HG02759 (cell line): Measurements from ENCODE around the gene MAD1L1.

Source experiments
- ATAC-seq: cut with Tn5 transposase; IDR thresholded peaks from one replicate; pipeline ENCODE4 v1.9.1; 2021; ENCODE audit warnings: mild to moderate bottlenecking, moderate library complexity; ENCODE audit not compliant: unreplicated experiment

MAD1L1 gene

GRCh38 chr7:2258661-2259365 is 26.1 kb upstream of the MAD1L1 start:
- peak; percentile 62 for ATAC-seq

DNA sequence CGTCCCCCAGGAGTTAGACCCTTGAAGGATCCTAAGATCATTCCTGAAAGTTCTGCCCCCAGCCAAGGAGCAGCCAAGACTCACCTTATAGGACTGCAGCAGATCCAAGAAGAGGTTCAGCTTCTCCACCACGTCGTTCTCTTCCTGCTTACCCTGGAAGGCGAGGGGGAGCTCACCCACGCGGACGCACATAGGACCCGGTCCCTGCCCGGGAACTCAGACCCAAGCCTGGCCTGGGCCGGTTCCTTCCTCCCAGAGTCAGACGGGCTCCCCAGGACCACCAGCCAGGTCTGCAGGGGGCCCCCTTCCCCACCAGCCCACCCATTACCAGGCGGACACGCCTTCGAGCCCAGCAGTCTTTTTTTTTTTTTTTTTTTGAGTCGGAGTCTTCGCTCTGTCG is 24.9 kb upstream of the MAD1L1 start:
- ATAC-seq: no peak

DNA sequence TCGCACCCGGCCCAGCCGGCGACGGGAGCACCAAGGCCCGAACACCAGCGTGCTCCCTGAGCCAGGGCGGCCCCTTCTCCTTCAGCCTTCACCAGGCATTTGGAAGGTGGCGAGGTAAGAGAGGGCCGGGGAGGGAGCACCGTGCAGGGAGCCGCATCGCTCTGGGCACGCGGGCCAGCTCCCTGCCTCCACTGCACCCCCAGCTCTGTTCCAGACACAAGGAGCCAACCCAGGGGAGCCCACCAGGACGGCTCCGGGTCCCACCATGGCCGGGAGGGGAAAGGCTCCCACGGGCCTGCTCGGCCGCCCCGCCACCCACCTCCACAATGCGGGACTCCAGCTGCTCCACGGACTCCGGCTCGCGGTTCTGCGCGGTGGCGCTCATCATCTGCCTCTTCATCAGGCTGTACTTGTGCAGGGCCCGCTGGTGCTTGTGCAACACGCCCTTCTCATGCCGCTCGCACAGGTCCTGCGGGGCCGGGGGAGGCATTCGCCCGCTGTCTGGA is 24.4 kb upstream of the MAD1L1 start:
- ATAC-seq: no peak

DNA sequence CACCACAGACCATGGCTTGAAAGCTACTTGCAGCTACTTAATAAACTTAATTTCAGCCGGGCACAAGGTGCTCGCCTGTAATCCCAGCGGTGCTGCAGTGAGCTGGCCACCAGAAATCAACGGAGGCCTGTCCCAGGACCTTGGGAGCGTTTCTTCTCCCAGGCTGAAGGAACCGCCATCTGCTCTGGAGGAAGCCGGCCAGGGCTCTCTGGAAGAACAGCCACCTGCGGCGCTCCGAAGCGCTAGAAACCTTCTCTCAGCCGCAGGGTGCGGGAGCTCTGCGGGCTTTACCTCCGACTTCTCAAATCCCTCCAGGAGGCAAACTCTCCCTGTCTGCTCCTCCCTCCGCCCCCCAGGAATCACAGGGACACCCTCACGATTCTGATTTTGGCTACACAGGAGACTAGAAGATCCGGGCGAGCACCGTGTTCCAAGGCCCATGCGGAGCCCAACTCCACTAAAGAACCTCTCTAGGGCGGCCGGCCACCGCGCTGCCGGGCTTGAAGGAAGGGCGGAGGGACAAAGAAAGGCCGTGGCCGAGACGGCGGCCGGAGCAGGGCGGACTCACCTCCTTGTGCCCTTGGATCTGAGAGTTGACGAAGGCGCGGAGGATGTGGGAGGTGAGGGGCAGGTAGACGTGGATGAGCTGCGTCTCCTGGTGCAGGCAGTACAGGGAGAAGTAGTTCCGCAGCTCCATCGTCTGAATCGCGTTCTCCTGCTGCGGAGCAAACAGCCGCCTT is 23.7 kb upstream of the MAD1L1 start:
- ATAC-seq: no peak

- no peak for ATAC-seq
These were observed 22.7 kb upstream of the MAD1L1 start for GRCh38 chr7:2255145-2256139.

DNA sequence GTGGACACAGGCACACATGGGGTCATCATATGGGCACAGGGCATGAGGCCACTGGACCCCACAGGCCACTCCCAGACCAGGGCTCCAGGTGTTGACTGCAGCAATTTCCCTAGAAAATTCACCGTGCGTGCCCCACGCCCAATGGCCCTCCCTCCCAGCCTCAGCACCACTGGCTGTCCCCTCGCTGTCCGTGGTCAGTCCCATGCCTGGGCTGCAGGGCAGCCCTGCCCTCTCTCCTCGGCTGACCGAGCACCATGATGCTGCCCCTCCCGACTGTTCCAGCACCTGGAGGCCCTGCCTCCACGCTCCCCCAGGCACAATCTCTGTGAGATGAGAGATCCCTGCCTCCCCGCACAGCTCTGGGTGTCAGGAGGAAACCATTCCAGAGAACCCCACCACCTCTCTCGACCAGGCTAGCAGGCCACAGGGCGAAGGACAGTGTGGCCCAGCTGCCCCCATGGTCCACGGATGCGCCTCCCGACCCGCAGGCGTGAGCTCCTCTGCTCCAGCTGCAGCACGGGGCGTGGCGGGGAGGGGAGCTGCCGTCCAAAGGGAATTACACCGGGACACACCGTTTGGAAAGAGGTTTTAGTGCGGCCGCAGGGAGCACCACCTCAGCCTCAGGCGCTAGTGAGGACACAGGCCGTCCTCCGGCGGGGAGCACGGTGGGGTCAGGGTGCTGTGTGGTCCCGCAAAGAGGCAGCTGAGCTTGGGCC is 21.8 kb upstream of the MAD1L1 start:
- ATAC-seq: no peak

- no peak for ATAC-seq
These were observed 20.9 kb upstream of the MAD1L1 start for GRCh38 chr7:2253525-2254244.

- no peak for ATAC-seq
These were observed 20.3 kb upstream of the MAD1L1 start for GRCh38 chr7:2253021-2253420.

DNA sequence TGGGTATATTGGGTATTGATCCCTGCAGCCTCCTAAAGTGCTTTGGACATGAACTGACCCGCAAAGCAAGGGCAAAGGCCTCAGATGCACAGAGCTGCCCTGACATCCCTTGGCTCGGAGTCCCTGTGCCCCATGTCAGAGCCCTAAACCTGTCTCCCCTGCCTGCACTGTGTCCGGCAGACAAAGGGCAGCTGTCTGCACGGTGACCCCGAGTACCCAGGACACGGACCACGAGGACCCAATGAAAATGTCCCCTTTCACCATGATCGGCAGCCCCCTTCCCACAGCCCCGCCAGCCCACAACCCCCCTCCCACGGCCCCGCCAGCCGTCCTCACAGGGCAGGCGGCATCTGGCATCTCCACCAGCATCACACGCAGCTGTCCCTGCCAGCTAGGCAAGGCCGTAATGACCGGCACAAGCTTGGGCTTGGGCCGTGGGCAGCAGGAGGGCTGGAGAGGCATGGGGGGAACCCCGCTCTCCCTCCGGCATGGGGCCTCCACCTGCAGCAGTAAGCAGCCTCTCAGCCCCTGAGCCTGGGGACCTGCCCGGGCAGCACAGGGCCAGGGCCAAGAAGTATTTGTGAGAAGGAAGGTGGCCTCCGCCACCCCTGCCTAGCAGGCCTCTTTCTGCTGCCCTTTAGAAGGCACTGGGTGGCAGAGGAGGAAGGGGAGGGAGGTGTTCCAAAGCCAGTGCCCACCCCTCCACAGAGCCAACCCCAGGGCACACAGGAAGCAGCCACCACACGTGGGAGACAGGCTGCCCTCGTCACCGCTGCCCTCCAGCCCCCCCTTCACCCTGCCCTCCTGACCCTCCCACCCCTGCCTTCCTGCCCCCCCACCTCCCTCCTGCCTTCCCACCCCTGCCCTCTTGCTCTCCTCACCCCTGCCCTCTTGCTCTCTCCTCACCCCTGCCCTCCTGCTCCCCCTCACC is 19.4 kb upstream of the MAD1L1 start:
- ATAC-seq: no peak

GRCh38 chr7:2251381-2251780 is 18.6 kb upstream of the MAD1L1 start:
- no peak for ATAC-seq

GRCh38 chr7:2249744-2250323 is 17.1 kb upstream of the MAD1L1 start:
- no peak for ATAC-seq

DNA sequence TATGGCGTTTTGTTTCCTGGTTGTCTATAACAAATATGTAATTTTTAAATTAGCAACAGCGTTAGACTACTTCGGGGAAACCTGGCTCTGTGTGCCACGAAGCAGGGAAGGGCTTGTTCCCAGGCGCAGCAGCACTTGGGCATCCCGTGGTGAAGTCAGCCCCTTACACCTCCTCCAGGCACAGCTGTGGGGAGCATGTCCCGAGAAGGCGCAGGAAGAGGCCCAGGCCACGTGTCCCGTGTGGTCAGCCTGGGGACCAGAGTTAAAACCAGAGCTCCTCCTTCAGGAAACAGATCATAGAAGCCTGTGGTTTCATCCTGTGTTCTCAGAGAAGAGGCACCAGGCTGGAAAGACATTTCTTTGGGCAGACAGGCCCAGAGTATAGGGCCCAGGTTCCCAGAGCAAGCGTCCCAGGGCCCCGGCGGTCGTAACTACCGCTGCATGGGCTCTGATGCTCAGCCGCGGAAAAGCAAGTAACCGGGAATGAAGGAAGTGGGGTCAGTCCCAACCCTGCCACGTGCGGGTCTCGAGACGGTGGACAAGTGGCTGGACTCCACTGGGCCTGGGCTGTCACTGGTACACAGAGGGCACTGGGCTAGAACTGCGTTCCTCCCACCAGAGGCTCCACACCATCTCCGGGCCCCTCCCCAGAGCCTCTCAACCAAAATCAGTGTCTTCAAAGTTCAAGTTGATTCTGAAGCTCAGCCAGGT is 16.4 kb upstream of the MAD1L1 start:
- no peak for ATAC-seq

GRCh38 chr7:2247141-2247995 is 14.6 kb upstream of the MAD1L1 start:
- ATAC-seq: no peak

DNA sequence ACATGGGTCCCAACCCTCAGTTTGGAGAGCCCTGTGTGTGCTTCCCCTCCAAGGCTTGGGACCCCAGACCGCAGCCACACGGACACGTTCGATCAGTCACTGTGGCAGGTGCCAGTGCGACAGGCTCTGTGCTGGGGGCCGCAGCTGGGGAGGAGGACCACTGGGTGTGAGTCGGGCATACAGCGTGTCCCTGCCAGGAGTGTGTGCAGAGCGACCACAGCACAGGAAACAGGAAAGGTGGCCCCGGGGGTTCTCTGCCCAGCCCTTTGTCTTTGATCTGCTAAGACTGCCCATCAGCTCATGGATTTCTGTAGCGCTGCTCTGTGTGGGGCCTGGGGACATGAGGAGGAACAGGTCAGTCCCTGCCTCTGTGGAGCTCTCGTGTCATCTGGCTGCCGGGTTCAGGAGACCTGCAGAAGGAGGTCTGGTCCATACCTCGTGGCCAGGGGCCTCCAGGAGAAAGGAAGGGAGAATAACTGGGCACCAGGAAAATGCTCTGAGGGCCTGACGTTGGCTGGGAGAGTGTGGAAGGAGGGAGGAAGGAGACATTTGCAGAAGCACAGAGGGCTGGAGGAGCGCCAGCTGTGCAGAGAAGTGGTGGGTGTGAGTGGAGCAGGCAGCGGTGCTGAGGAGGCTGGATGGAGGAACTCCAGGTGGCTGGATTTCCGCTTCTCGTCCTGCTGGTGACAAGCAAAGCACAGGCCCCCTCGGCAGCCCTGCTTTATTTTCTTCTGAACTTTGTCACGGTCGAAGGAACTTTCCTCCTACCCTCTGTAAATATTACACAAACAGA is 13.3 kb upstream of the MAD1L1 start:
- no peak for ATAC-seq

DNA sequence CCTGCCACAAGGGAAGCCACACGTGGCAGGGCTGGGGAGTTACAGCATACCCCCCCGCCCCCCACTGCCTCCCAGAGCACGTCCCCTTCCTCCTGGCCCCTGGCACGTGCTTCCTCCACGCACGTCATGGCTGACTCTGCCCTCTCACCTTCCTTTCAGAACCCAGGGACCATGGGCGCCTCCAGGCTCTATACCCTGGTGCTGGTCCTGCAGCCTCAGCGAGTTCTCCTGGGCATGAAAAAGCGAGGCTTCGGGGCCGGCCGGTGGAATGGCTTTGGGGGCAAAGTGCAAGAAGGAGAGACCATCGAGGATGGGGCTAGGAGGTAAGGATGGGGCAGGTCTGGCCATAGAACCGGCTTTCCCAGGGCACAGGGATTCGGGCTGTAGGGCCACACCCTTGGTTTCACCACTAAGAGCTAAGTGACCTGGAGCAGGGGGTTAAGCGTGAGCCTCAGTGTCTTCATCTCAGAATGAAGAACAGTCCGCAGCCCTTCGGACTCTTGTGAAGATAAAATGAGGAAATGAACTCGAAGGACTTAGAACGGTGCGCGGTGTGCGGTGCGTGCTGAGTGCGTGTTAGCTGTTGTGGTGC is 11.8 kb upstream of the MAD1L1 start:
- no peak for ATAC-seq

DNA sequence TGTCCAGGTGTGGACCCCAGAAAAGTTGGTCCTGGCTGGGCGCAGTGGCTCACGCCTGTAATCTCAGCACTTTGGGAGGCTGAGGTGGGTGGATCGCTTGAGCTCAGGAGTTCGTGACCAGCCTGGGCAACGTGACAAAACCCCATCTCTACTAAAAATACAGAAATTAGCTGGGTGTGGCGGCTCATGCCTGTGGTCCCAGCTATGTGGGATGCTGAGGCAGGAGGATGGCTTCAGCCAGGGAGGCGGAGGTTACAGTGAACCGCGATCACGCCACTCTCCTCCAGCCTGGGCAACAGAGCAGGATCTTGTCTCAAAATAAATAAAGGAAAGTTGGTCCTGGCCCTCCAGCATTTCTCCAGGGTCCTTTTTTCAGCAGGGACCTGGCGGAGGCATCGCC is 10.7 kb upstream of the MAD1L1 start:
- ATAC-seq: no peak
